ENCODE data around the gene SMCO1.

The SMCO1 gene

GRCh38 chr3:196499807-196500524 lies 15.2 kb downstream of the SMCO1 start:
- Histone ChIP-seq H3K4me1 (ENCODE audit: insufficient read depth, low read length, poor library complexity, severe bottlenecking) (peaks cover 27% of the 10 kb centered on the region), H3K27me3 (ENCODE audit: insufficient read depth, low read length, poor library complexity, severe bottlenecking) (peaks cover 55% of the 10 kb centered on the region), H3K9ac (ENCODE audit: low read depth, low read length, poor library complexity, severe bottlenecking) (peak overlapping the region; percentile 99), H3K79me2 (ENCODE audit: insufficient read depth, low read length) (peaks cover 97% of the 10 kb centered on the region), H3K9me2 (replicated peaks; ENCODE audit: low read depth, low read length) (no peaks in the 10 kb centered on the region), H3K4me2 (ENCODE audit: low read depth, low read length, poor library complexity, severe bottlenecking) (peak overlapping the region; percentile 95), H3K4me3 (ENCODE audit: low read length, poor library complexity, severe bottlenecking) (peak overlapping the region; percentile 88), H4K20me1 (ENCODE audit: insufficient read depth, low read length, poor library complexity, severe bottlenecking) (peaks cover 79% of the 10 kb centered on the region), H3F3A (ENCODE audit: low read depth) (peaks cover 6% of the 10 kb centered on the region; the same call in 1 of the 2 replicates), H3K36me3 (ENCODE audit: insufficient read depth, low read length) (peaks cover 71% of the 10 kb centered on the region), H3K9me3 (ENCODE audit: insufficient read depth, low read depth, low read length) (no peaks in the 10 kb centered on the region), H2AFZ (ENCODE audit: low read length) (no peak overlapping the region)
- TF ChIP-seq CTCF (conservative IDR thresholded peaks at IDR 0.05; ENCODE audit: low read length) (no peak), EZH2phosphoT487 (IDR thresholded peaks at IDR 0.05; ENCODE audit: borderline replicate concordance) (no peak)

DNA sequence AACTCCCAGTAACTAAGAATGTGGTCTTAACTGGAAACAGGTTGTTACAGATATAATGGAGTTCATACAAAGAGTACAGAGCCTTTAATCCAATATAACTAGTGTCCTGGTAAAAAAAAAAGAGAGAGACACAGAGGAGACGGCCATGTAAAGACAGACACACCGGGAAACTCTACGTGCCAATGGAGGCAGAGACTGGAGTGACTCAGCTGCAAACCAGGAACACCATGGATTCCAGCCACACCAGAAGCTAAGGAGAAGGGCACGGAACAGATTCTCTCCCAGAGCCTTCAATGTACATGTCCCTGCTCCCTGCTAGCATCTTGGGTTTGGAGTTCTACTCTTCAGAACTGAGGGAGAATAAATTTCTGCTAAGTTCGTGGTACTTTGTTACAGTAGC lies 16.1 kb downstream of the SMCO1 start:
- Histone ChIP-seq H3K9me3 (ENCODE audit: insufficient read depth, low read depth, low read length) (no peaks in the 10 kb centered on the region), H3K9ac (ENCODE audit: low read depth, low read length, poor library complexity, severe bottlenecking) (peak overlapping the region; percentile 99), H2AFZ (ENCODE audit: low read length) (no peak overlapping the region), H3K9me2 (replicated peaks; ENCODE audit: low read depth, low read length) (no peaks in the 10 kb centered on the region), H3K79me2 (ENCODE audit: insufficient read depth, low read length) (peaks cover 97% of the 10 kb centered on the region), H3F3A (ENCODE audit: low read depth) (peaks cover 9% of the 10 kb centered on the region; the same call in 1 of the 2 replicates), H3K4me2 (ENCODE audit: low read depth, low read length, poor library complexity, severe bottlenecking) (peak overlapping the region; percentile 95), H3K36me3 (ENCODE audit: insufficient read depth, low read length) (peaks cover 80% of the 10 kb centered on the region), H3K4me1 (ENCODE audit: insufficient read depth, low read length, poor library complexity, severe bottlenecking) (peaks cover 29% of the 10 kb centered on the region), H3K27me3 (ENCODE audit: insufficient read depth, low read length, poor library complexity, severe bottlenecking) (peaks cover 55% of the 10 kb centered on the region), H4K20me1 (ENCODE audit: insufficient read depth, low read length, poor library complexity, severe bottlenecking) (peaks cover 88% of the 10 kb centered on the region), H3K4me3 (ENCODE audit: low read length, poor library complexity, severe bottlenecking) (peak overlapping the region; percentile 88)
- TF ChIP-seq EZH2phosphoT487 (IDR thresholded peaks at IDR 0.05; ENCODE audit: borderline replicate concordance) (no peak), CTCF (conservative IDR thresholded peaks at IDR 0.05; ENCODE audit: low read length) (no peak)

DNA sequence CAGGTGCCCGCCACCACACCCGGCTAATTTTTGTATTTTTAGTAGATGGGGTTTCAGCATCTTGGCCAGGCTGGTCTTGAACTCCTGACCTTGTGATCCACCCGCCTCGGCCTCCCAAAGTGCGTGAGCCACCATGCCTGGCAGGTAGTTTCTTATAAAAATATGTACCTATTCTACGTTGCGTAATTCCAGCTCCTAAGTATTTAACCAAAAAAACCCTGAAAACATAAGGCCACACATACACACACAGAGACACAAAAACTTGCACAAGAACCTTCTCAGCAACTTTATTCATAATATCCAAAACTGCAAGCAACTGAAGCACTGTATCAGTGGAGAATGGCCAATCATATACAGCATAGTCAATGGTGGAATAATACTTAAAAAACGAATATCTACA lies 16.8 kb downstream of the SMCO1 start:
- Histone ChIP-seq H3K4me2 (ENCODE audit: low read depth, low read length, poor library complexity, severe bottlenecking) (peak overlapping the region; percentile 95), H3K4me3 (ENCODE audit: low read length, poor library complexity, severe bottlenecking) (peak overlapping the region; percentile 88), H3K9ac (ENCODE audit: low read depth, low read length, poor library complexity, severe bottlenecking) (peak overlapping the region; percentile 99), H2AFZ (ENCODE audit: low read length) (no peak overlapping the region), H3K4me1 (ENCODE audit: insufficient read depth, low read length, poor library complexity, severe bottlenecking) (peaks cover 29% of the 10 kb centered on the region), H3K27me3 (ENCODE audit: insufficient read depth, low read length, poor library complexity, severe bottlenecking) (peaks cover 55% of the 10 kb centered on the region), H3K36me3 (ENCODE audit: insufficient read depth, low read length) (peaks cover 85% of the 10 kb centered on the region), H3K9me2 (replicated peaks; ENCODE audit: low read depth, low read length) (no peaks in the 10 kb centered on the region), H4K20me1 (ENCODE audit: insufficient read depth, low read length, poor library complexity, severe bottlenecking) (peaks cover 96% of the 10 kb centered on the region), H3K79me2 (ENCODE audit: insufficient read depth, low read length) (peaks cover 100% of the 10 kb centered on the region), H3K9me3 (ENCODE audit: insufficient read depth, low read depth, low read length) (no peaks in the 10 kb centered on the region), H3F3A (ENCODE audit: low read depth) (peaks cover 8% of the 10 kb centered on the region; the same call in 1 of the 2 replicates)
- TF ChIP-seq EZH2phosphoT487 (IDR thresholded peaks at IDR 0.05; ENCODE audit: borderline replicate concordance) (no peak), CTCF (conservative IDR thresholded peaks at IDR 0.05; ENCODE audit: low read length) (no peak)
